HG03097 (cell line): ENCODE data around the gene ANO7.

Experiments
- ATAC-seq: cut with Tn5 transposase; IDR thresholded peaks from one replicate; pipeline ENCODE4 v1.9.1; 2021; ENCODE audit not compliant: unreplicated experiment, low FRiP score

ANO7 gene

GRCh38 chr2:241207151-241207550 lies 18.7 kb downstream of the ANO7 start:
- no peak for ATAC-seq

GRCh38 chr2:241207641-241208040 lies 19.2 kb downstream of the ANO7 start:
- no peak for ATAC-seq

- no peak for ATAC-seq
These were observed 19.6 kb downstream of the ANO7 start for GRCh38 chr2:241208058-241208457.

GRCh38 chr2:241209271-241209670 lies 20.8 kb downstream of the ANO7 start:
- ATAC-seq = no peak

- no peak for ATAC-seq
These were observed 22.8 kb downstream of the ANO7 start for GRCh38 chr2:241211276-241211675.

GRCh38 chr2:241213041-241213440 lies 24.6 kb downstream of the ANO7 start:
- no peak for ATAC-seq

- no peak for ATAC-seq
These were observed 25.1 kb downstream of the ANO7 start for GRCh38 chr2:241213567-241213966.

- no peak for ATAC-seq
These were observed 25.7 kb downstream of the ANO7 start for GRCh38 chr2:241214209-241214608.

GRCh38 chr2:241214766-241215165 lies 26.3 kb downstream of the ANO7 start:
- ATAC-seq = no peak

- no peak for ATAC-seq
These were observed 26.9 kb downstream of the ANO7 start for GRCh38 chr2:241215421-241215820.

- no peak for ATAC-seq
These were observed 27.8 kb downstream of the ANO7 start for GRCh38 chr2:241216211-241216761.

GRCh38 chr2:241217320-241218031 lies 29.0 kb downstream of the ANO7 start:
- peak; percentile 52 for ATAC-seq

GRCh38 chr2:241218131-241219029 lies 29.9 kb downstream of the ANO7 start:
- ATAC-seq = no peak

- no peak for ATAC-seq
These were observed 30.5 kb downstream of the ANO7 start for GRCh38 chr2:241219030-241219382.

- ATAC-seq = no peak
These were observed 31.4 kb downstream of the ANO7 start for GRCh38 chr2:241219856-241220356.

- no peak for ATAC-seq
These were observed 34.9 kb downstream of the ANO7 start for GRCh38 chr2:241223211-241224017.

- no peak for ATAC-seq
These were observed 35.8 kb downstream of the ANO7 start for GRCh38 chr2:241224018-241224850.

- ATAC-seq = no peak
These were observed 36.5 kb downstream of the ANO7 start for GRCh38 chr2:241224851-241225438.

GRCh38 chr2:241225545-241225944 lies 37.1 kb downstream of the ANO7 start:
- no peak for ATAC-seq
